GM12872 (cell line): Measurements from ENCODE around the gene ZBTB20.

Source experiments
- TF ChIP-seq, protein P1 (sequence below): IDR thresholded peaks from 3 replicates; pipeline ENCODE4 v1.5.1; 2011; ENCODE audit warnings: low read depth, mild to moderate bottlenecking, low read length, moderate library complexity; ENCODE audit not compliant: insufficient read depth

The ZBTB20 gene

DNA sequence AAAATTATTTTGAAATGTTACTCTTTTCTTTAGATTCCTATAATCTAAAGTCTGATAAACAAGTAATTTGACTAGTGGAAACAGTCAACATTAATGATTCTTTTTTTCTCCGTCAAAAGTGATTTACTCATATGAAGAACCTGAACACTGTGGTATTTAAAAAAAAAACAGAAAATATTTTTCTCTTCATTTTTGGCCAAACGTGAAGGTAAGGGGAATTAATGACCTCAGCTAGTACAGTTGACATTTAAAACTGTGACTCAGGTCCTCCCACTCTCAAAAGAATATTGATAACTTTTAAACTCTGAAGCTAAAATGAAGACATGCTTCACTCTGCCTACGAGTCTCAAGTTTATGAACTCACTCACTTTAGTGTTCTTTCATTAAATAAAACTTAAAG, 818.7 kb downstream of the ZBTB20 start:
- TF ChIP-seq, protein P1, sequence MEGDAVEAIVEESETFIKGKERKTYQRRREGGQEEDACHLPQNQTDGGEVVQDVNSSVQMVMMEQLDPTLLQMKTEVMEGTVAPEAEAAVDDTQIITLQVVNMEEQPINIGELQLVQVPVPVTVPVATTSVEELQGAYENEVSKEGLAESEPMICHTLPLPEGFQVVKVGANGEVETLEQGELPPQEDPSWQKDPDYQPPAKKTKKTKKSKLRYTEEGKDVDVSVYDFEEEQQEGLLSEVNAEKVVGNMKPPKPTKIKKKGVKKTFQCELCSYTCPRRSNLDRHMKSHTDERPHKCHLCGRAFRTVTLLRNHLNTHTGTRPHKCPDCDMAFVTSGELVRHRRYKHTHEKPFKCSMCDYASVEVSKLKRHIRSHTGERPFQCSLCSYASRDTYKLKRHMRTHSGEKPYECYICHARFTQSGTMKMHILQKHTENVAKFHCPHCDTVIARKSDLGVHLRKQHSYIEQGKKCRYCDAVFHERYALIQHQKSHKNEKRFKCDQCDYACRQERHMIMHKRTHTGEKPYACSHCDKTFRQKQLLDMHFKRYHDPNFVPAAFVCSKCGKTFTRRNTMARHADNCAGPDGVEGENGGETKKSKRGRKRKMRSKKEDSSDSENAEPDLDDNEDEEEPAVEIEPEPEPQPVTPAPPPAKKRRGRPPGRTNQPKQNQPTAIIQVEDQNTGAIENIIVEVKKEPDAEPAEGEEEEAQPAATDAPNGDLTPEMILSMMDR = no peak

DNA sequence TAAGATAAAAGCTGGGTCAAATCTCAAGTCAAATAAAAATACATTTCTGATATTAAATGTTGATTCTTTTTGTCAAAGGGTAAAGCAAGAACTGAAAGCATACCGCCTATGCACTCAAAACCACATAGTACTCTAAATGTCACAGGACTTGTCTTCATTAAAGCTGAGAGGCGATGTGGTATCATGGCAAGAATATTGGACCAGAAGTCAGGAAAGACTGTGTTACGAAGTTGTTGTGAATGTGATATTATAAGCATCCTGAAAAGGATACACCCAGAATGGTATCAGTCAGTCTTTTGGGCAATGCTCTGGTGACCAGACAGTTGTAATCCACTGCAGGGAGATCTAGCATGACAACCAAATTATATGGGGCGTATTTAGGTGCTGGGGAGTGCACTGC, 819.4 kb downstream of the ZBTB20 start:
- TF ChIP-seq, protein P1 = no peak

DNA sequence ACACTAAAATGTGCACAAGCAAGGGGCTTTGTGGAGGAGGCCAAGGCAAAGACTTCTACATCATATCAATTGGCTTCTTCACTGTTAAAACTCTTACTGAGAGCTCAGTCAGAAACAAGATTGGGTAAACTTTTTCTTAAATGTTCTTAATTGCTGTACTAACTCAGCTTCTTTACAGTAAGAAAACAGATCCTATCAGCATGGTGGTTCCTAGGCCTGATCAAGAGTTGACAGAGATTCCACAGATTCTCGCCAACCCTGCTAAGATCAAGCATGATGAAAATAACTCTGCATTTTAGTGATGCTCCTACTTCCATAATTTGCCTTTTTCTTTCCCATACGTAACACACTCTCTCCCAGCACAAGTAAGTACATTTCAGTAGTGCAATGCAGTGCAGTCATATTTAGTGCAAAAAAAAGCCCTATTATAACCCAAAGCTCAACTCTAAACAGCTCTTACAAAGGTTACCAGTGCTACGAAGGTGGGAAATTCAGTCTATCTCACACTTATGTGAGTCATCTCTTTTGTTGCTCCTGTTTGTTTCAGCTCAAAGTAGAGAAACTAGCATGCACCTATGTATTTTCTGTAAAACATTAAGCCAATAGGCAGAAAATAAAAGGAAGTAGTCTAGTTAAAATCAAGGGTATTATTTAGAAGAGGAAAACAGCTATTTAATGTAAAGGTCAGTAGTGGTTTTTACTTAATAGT, 823.4 kb downstream of the ZBTB20 start:
- TF ChIP-seq, protein P1 = no peak

DNA sequence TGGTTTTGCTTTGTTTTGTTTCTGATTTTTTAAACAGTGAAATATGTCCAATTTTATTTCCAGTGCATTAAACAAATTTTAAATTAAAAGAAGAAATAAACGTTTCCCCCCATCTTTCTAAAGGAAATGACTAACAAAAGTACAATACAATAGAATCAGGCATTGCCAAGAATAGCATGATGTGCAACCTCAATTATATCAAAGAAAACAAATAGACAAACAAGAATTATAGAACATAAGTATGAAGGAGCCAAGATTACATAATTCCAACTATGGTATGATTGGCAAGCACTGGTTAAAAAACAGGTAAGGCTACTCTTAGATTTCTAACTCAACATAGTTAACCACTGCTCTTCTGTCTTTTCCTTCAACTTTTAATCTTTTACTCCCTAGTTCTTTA, 826.8 kb downstream of the ZBTB20 start:
- TF ChIP-seq, protein P1 = no peak

DNA sequence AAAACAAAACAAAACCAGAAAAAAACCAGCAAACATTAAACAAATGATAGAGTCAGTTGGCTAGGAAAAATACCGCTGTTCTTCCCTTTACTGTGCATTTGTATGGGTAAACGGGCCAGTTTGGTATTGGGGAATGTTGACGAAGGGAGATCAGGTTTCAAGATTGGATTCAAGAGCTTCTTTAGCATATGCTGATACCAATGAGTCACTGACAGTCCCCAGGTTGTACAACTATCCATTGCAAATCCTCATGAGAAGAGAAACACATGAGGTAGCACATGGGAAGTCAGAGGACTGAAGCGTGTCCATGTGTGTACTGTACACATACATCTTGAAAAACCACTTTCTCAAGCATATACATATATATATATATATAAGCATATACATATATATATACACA, 827.6 kb downstream of the ZBTB20 start:
- TF ChIP-seq, protein P1 = no peak

DNA sequence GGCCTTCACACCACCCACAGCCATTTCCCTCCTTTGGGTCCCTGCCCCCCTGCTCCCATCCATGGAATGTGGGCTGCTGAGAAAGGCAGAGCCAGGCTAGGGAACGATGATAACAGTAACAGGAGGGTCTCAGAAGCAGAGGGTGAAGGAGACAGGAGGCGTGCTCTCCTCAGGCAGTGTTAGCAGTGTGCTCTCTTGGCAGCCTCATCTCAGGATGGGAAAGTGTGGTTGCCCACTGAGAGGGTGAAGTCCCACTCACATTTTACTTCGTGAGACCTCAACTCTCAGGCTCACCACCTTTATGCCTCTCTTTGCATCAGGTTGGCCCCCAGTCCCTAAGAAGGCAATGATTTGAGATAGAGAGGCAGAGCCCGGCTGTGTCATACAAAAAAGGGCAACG, 828.8 kb downstream of the ZBTB20 start:
- TF ChIP-seq, protein P1 = no peak

DNA sequence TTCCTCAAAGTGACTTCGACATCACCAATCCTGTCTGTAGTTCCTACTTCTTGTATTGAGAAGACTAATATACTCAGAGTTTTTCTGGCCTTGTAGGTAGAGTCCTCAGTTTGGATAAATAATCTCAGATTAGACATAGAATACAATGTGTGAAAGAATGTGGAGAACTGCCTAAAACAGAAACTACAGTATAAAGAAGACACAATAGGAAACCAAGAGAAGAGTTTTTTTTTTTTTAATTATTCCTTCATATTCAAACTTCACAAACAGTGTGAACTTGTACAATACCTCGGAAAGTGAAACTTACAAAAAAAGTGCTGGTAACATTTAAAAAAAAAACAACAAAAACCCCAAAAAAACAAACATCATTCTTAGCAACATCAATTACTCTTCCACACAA, 832.8 kb downstream of the ZBTB20 start:
- TF ChIP-seq, protein P1 = no peak

DNA sequence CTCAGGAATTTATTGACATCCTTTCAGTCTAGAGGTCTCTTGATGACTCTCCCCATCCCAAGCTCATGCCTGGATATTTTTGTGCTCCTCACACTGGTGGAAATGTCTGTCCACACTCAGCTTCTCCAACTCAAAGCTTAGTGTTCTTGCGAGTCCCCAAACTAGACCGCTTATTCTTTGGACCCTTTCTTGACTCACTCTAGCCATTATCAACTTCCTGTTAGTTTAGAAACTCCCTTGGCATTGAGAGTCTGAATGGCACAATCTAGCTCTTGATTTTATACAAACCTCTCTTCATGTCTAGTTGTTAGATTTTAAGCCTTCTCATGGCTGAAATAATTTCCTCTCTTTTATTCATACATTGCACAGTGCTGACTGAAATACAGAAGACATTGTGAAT, 833.7 kb downstream of the ZBTB20 start:
- TF ChIP-seq, protein P1 = no peak
